Measurements from ENCODE around the gene PAX8. TPM values are rescaled to one million over a fixed set of nuclear protein-coding genes. Genes with fewer than 3 reads are reported as not detected.

Gene PAX8
- total and polyA plus RNA-seq, 4 donors, result 0.28 to 5.9 (median 2.3) TPM

DNA sequence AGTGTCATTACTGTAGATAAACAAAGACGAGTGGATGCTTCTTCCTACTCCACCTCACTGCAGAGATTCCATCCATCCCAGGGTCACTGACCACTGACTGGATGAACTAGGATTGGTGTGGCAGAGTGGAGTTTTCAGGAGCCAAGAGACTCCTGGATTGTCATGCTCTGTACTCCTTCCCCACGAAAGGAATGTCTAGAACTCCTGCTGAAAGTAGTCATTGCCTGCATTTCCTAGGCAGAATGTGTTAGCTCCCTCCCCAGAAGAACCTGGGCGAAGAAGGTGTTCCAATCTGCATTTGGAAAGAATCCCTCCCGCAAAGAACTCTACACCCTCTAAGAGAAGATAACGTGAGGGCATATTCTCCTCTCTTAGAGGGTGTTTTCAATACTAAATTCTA lies 6.2 kb downstream of the PAX8 start:
- Histone ChIP-seq H3K4me1 (ENCODE audit: control insufficient read depth in 5 of 5, insufficient read depth in 5 of 5, low read length in 5 of 5) (peaks cover 0 to 7% (median 3%) of the 10 kb centered on the region in 5 donors), H3K27me3 (ENCODE audit: control insufficient read depth in 3 of 3, insufficient read depth in 3 of 3, low read length in 2 of 3) (peaks cover 0 to 74% (median 71%) of the 10 kb centered on the region in 3 donors), H3K36me3 (ENCODE audit: control insufficient read depth in 4 of 4, insufficient read depth in 4 of 4, low read length in 4 of 4) (peaks cover 0 to 2% (median 0%) of the 10 kb centered on the region in 4 donors), H3K9ac (ENCODE audit: insufficient read depth in 1 of 2, low read length in 2 of 2) (no peak overlapping the region), H3K4me3 (no peak overlapping the region), H3K27ac (ENCODE audit: low read depth in 1 of 2, low read length in 1 of 2) (no peak overlapping the region), H3K9me3 (ENCODE audit: control insufficient read depth in 4 of 4, insufficient read depth in 3 of 4, low read length in 3 of 4) (peaks cover 0 to 3% (median 0%) of the 10 kb centered on the region in 4 donors)
- 42 to 56% methylated on average over 5 of the region's 5 CpGs for whole genome bisulfite sequencing, 2 donors
- no peak for ATAC-seq (ENCODE audit: insufficient read depth, low FRiP score)
- no peak for DNase-seq
- TF ChIP-seq CTCF (IDR thresholded peaks at IDR 0.05; ENCODE audit: control extremely low read depth, extremely low read depth), result no peak

DNA sequence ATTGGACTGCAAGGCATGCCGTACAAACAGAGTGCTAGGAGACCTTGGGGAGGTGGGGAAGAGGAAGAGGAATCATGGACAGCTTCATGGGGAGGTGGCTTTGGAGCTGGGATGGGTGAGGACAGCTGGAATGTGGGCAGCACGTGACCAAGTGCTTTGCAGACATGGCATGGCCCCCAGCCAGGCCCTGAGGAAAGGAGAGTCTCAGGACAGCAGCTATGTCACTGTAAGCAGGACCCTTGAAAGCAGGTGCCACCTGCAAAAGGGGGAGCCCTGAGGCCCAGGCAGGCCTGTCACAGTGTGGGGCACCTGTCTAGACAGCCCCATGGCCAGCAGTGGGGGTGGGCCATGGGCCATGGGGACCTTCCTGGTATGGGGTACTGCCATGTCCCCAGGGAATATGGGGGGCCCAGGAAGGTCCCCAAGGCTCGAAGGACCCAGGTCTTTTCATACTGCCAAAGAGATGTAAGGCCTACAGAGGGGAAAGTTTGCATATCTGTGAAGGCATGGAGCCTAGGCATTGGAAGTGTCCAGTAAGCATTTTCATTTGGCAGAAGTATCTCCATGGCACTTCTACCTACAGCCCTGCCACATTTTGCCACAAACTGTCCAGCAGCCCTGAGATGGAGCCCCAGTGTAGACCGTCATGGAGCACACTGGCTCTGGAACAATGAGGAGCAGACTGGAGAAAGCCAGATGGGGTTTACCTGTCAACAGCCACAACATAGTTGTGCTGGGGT lies 9.9 kb downstream of the PAX8 start:
- H3K4me3 ChIP-seq, result no peak overlapping the region
- DNase-seq (no peak), ATAC-seq (ENCODE audit: insufficient read depth, low FRiP score) (no peak)
- H3K9ac ChIP-seq (ENCODE audit: insufficient read depth in 1 of 2, low read length in 2 of 2), result no peak overlapping the region
- WGBS, 2 donors, result 89% methylated on average over 4 of the region's 4 CpGs
- peaks cover 0 to 6% (median 0%) of the 10 kb centered on the region in 4 donors for H3K36me3 ChIP-seq (ENCODE audit: control insufficient read depth in 4 of 4, insufficient read depth in 4 of 4, low read length in 4 of 4)
- no peak for TF ChIP-seq CTCF (IDR thresholded peaks at IDR 0.05; ENCODE audit: control extremely low read depth, extremely low read depth)
- H3K27me3 ChIP-seq (ENCODE audit: control insufficient read depth in 3 of 3, insufficient read depth in 3 of 3, low read length in 2 of 3), result peaks cover 0 to 44% (median 34%) of the 10 kb centered on the region in 3 donors
- no peak overlapping the region for H3K27ac ChIP-seq (ENCODE audit: low read depth in 1 of 2, low read length in 1 of 2)
- H3K4me1 ChIP-seq (ENCODE audit: control insufficient read depth in 5 of 5, insufficient read depth in 5 of 5, low read length in 5 of 5), result peaks cover 0 to 3% (median 0%) of the 10 kb centered on the region in 5 donors
- H3K9me3 ChIP-seq (ENCODE audit: control insufficient read depth in 4 of 4, insufficient read depth in 3 of 4, low read length in 3 of 4), result no peaks in the 10 kb centered on the region

- Histone ChIP-seq H3K9me3 (ENCODE audit: control insufficient read depth in 4 of 4, insufficient read depth in 3 of 4, low read length in 3 of 4) (no peaks in the 10 kb centered on the region), H3K27me3 (ENCODE audit: control insufficient read depth in 3 of 3, insufficient read depth in 3 of 3, low read length in 2 of 3) (peaks cover 0 to 20% (median 12%) of the 10 kb centered on the region in 3 donors), H3K27ac (ENCODE audit: low read depth in 1 of 2, low read length in 1 of 2) (no peak overlapping the region), H3K9ac (ENCODE audit: insufficient read depth in 1 of 2, low read length in 2 of 2) (no peak overlapping the region), H3K36me3 (ENCODE audit: control insufficient read depth in 4 of 4, insufficient read depth in 4 of 4, low read length in 4 of 4) (peaks cover 0 to 8% (median 0%) of the 10 kb centered on the region in 4 donors), H3K4me1 (ENCODE audit: control insufficient read depth in 5 of 5, insufficient read depth in 5 of 5, low read length in 5 of 5) (no peaks in the 10 kb centered on the region), H3K4me3 (no peak overlapping the region)
- ATAC-seq (ENCODE audit: insufficient read depth, low FRiP score), result no peak
- no peak for TF ChIP-seq CTCF (IDR thresholded peaks at IDR 0.05; ENCODE audit: control extremely low read depth, extremely low read depth)
- 84 to 86% methylated on average over 7 of the region's 7 CpGs for WGBS, 2 donors
- no peak for DNase-seq
These were observed 12.3 kb downstream of the PAX8 start for GRCh38 chr2:113266431-113266830.
